HEK293 (cell line): ENCODE results near the gene CPA5.

Source experiments
- CTCF ChIA-PET: fragments of 350-600 bp; formaldehyde crosslinking; extraction: SDS; loops from one replicate; lab custom pipeline; 2021; ENCODE audit warnings: antibody characterized with exemption; lab: Yijun Ruan, JAX
- POLR2A ChIA-PET: fragments of 300-600 bp; formaldehyde crosslinking; extraction: SDS; loops from one replicate; lab custom pipeline; 2020; ENCODE audit warnings: antibody characterized with exemption, inconsistent platforms; lab: Yijun Ruan, JAX
- H3K27ac ChIP-seq: fragments of 200-500 bp; sonication (Bioruptor generic); 2 replicates; pipeline ENCODE4 v1.5.1; 2014; ENCODE audit warnings: low read depth, low read length, control low read depth, inconsistent platforms; ENCODE audit errors: extremely low read depth
- H3K36me3 ChIP-seq, 2 experiments: fragments of 200-500 bp in 1 of 2; sonication (Bioruptor generic) in 1 of 2; 1 replicate in 1 of 2; 2 replicates in 1 of 2; pipeline ENCODE4 v1.5.1; 2014 to 2017; ENCODE audit warnings: inconsistent platforms in 2 of 2, low read length in 2 of 2; ENCODE audit not compliant: control insufficient read depth in 2 of 2, insufficient read depth in 1 of 2
- H3K4me1 ChIP-seq: fragments of 200-500 bp; sonication (Bioruptor generic); 2 replicates; pipeline ENCODE4 v1.5.1; 2014; ENCODE audit warnings: mild to moderate bottlenecking, low read length, inconsistent platforms; ENCODE audit not compliant: control insufficient read depth, insufficient read depth
- H3K4me3 ChIP-seq: 2 replicates; pipeline ENCODE4 v1.5.1; 2011; ENCODE audit warnings: low read depth, mild to moderate bottlenecking, control low read depth, low read length, moderate library complexity
- H3K9me3 ChIP-seq: fragments of 200-500 bp; sonication (Bioruptor generic); 2 replicates; pipeline ENCODE4 v1.5.1; 2014; ENCODE audit warnings: low read depth, low read length, inconsistent platforms; ENCODE audit not compliant: control insufficient read depth, insufficient read depth
- GFI1B ChIP-seq: fragments of 450-650 bp; formaldehyde crosslinking; IDR thresholded peaks from 2 replicates; pipeline ENCODE4 v1.5.1; 2016; ENCODE audit warnings: missing biosample characterization, missing genetic modification characterization
- KLF10 ChIP-seq: fragments of 450-650 bp; IDR thresholded peaks from 2 replicates; pipeline ENCODE4 v1.5.1; 2018; ENCODE audit warnings: missing biosample characterization, mild to moderate bottlenecking, missing genetic modification characterization
- PRDM6 ChIP-seq: fragments of 450-650 bp; formaldehyde crosslinking; IDR thresholded peaks from 2 replicates; pipeline ENCODE4 v1.5.1; 2017; ENCODE audit warnings: missing biosample characterization, missing genetic modification characterization
- SP7 ChIP-seq: fragments of 450-650 bp; formaldehyde crosslinking; IDR thresholded peaks from 2 replicates; pipeline ENCODE4 v1.5.1; 2016; ENCODE audit warnings: missing biosample characterization, missing genetic modification characterization
- ZBTB1 ChIP-seq: fragments of 450-650 bp; formaldehyde crosslinking; IDR thresholded peaks from 2 replicates; pipeline ENCODE4 v1.5.1; 2016; ENCODE audit warnings: missing biosample characterization, missing genetic modification characterization
- ZBTB7A ChIP-seq: fragments of 450-650 bp; formaldehyde crosslinking; IDR thresholded peaks from 2 replicates; pipeline ENCODE4 v1.5.1; 2016; ENCODE audit warnings: low read depth, missing biosample characterization, missing genetic modification characterization
- ZEB2 ChIP-seq: fragments of 450-650 bp; formaldehyde crosslinking; IDR thresholded peaks from 2 replicates; pipeline ENCODE4 v1.5.1; 2016; ENCODE audit warnings: missing biosample characterization, missing genetic modification characterization
- ZNF211 ChIP-seq: fragments of 450-650 bp; formaldehyde crosslinking; IDR thresholded peaks from 2 replicates; pipeline ENCODE4 v1.5.1; 2016; ENCODE audit warnings: low read depth, missing biosample characterization, missing genetic modification characterization
- ZNF26 ChIP-seq: fragments of 450-650 bp; formaldehyde crosslinking; IDR thresholded peaks from 2 replicates; pipeline ENCODE4 v1.5.1; 2016; ENCODE audit warnings: missing biosample characterization, missing genetic modification characterization
- ZNF311 ChIP-seq: fragments of 450-650 bp; formaldehyde crosslinking; IDR thresholded peaks from 2 replicates; pipeline ENCODE4 v1.5.1; 2017; ENCODE audit warnings: missing biosample characterization, missing genetic modification characterization, borderline replicate concordance
- ZNF354C ChIP-seq: fragments of 450-650 bp; formaldehyde crosslinking; IDR thresholded peaks from 2 replicates; pipeline ENCODE4 v1.5.1; 2016; ENCODE audit warnings: missing biosample characterization, missing genetic modification characterization, low read depth, borderline replicate concordance
- ZNF362 ChIP-seq: fragments of 450-650 bp; formaldehyde crosslinking; IDR thresholded peaks from 2 replicates; pipeline ENCODE4 v1.5.1; 2016; ENCODE audit warnings: missing biosample characterization, missing genetic modification characterization
- ZNF433 ChIP-seq: fragments of 450-650 bp; formaldehyde crosslinking; IDR thresholded peaks from 2 replicates; pipeline ENCODE4 v1.5.1; 2016; ENCODE audit warnings: missing biosample characterization, missing genetic modification characterization, low read depth
- ZNF513 ChIP-seq: fragments of 450-650 bp; IDR thresholded peaks from 2 replicates; pipeline ENCODE4 v1.5.1; 2018; ENCODE audit warnings: missing biosample characterization, missing genetic modification characterization
- ZNF514 ChIP-seq: fragments of 450-650 bp; formaldehyde crosslinking; IDR thresholded peaks from 2 replicates; pipeline ENCODE4 v1.5.1; 2016; ENCODE audit warnings: missing biosample characterization, missing genetic modification characterization
- ZNF571 ChIP-seq: fragments of 450-650 bp; formaldehyde crosslinking; IDR thresholded peaks from 2 replicates; pipeline ENCODE4 v1.5.0; 2017; ENCODE audit warnings: missing biosample characterization, missing genetic modification characterization
- ZNF624 ChIP-seq: fragments of 450-650 bp; formaldehyde crosslinking; IDR thresholded peaks from 2 replicates; pipeline ENCODE4 v1.5.1; 2017; ENCODE audit warnings: missing biosample characterization, missing genetic modification characterization
- ZNF707 ChIP-seq: fragments of 450-650 bp; formaldehyde crosslinking; IDR thresholded peaks from 2 replicates; pipeline ENCODE4 v1.5.1; 2016; ENCODE audit warnings: missing biosample characterization, missing genetic modification characterization
- ZNF785 ChIP-seq: fragments of 450-650 bp; formaldehyde crosslinking; IDR thresholded peaks from 2 replicates; pipeline ENCODE4 v1.5.1; 2016; ENCODE audit warnings: missing biosample characterization, missing genetic modification characterization
- ZSCAN18 ChIP-seq: fragments of 450-650 bp; formaldehyde crosslinking; IDR thresholded peaks from 2 replicates; pipeline ENCODE4 v1.5.1; 2016; ENCODE audit warnings: missing biosample characterization, missing genetic modification characterization
- ZSCAN23 ChIP-seq: fragments of 450-650 bp; formaldehyde crosslinking; IDR thresholded peaks from 2 replicates; pipeline ENCODE4 v1.5.1; 2016; ENCODE audit warnings: missing biosample characterization, missing genetic modification characterization

CPA5 gene

GRCh38 chr7:130388671-130389070, 44.1 kb downstream of the CPA5 start:
- POLR2A ChIA-PET = no interaction called here
- Histone ChIP-seq H3K36me3 (no peaks in the 10 kb centered on the region), H3K4me1 (no peaks in the 10 kb centered on the region; the same call in 1 of the 2 replicates), H3K9me3 (no peaks in the 10 kb centered on the region), H3K27ac (no peak overlapping the region), H3K4me3 (no peak overlapping the region)
- TF ChIP-seq KLF10 (tag by site-specific recombination) (no peak), ZBTB7A (tag by site-specific recombination) (no peak), ZNF26 (no peak), ZNF624 (tag by site-specific recombination) (no peak), PRDM6 (no peak), GFI1B (no peak), ZSCAN18 (no peak)
- CTCF ChIA-PET = no interaction called here

GRCh38 chr7:130390486-130390885, 45.9 kb downstream of the CPA5 start:
- Histone ChIP-seq H3K36me3 (no peaks in the 10 kb centered on the region), H3K9me3 (no peaks in the 10 kb centered on the region), H3K27ac (no peak overlapping the region), H3K4me3 (no peak overlapping the region), H3K4me1 (no peaks in the 10 kb centered on the region; the same call in 1 of the 2 replicates)
- ChIA-PET CTCF (no interaction called here), POLR2A (no interaction called here)
- TF ChIP-seq ZNF514 (tag by site-specific recombination) = no peak
- no peak for TF ChIP-seq ZNF707 (tag by site-specific recombination)
- TF ChIP-seq ZBTB7A (tag by site-specific recombination) = no peak
- TF ChIP-seq ZBTB1 (tag by site-specific recombination) = no peak
- TF ChIP-seq ZNF354C (tag by site-specific recombination) = no peak
- TF ChIP-seq ZSCAN18 = no peak
- no peak for TF ChIP-seq SP7
- no peak for TF ChIP-seq ZNF513
- TF ChIP-seq ZSCAN23 (tag by site-specific recombination) = no peak
- TF ChIP-seq ZNF571 (tag by site-specific recombination) = no peak
- TF ChIP-seq ZNF785 (tag by site-specific recombination) = no peak
- no peak for TF ChIP-seq ZNF433
- no peak for TF ChIP-seq PRDM6
- no peak for TF ChIP-seq ZNF211 (tag by site-specific recombination)
- TF ChIP-seq ZEB2 (tag by site-specific recombination) = no peak
- TF ChIP-seq ZNF362 (tag by site-specific recombination) = no peak
- no peak for TF ChIP-seq ZNF311 (tag by site-specific recombination)
